Thyroid gland (tissue), 4 donors: Measurements from ENCODE around the gene RUSF1. TPM values are rescaled to one million over a fixed set of nuclear protein-coding genes. Genes with fewer than 3 reads are reported as not detected.

Experiments used
- DNase-seq, 2 donors: peaks; one replicate each; pipeline ENCODE4 v3.0.0-alpha.2; 2019
- H3K27ac ChIP-seq, 3 donors: fragments of 200-600 bp; sonication (generic); 1 replicate in 2 of 3; 2 replicates in 1 of 3; pipeline ENCODE4 v1.5.1; 2016 to 2019; ENCODE audit warnings: mild to moderate bottlenecking in 1 of 3, moderate library complexity in 1 of 3
- H3K27me3 ChIP-seq: fragments of 200-600 bp; sonication (generic); one replicate; pipeline ENCODE4 v1.5.1; 2019
- H3K36me3 ChIP-seq, 2 donors: fragments of 200-600 bp; sonication (generic); one replicate each; pipeline ENCODE4 v1.5.1; 2016 to 2019
- H3K4me1 ChIP-seq, 2 donors: fragments of 200-600 bp; sonication (generic); one replicate each; pipeline ENCODE4 v1.5.1; 2017 to 2019
- H3K4me3 ChIP-seq, 3 donors: fragments of 200-600 bp; sonication (generic); replicated peaks in 1 of 3; 1 replicate in 2 of 3; 2 replicates in 1 of 3; pipeline ENCODE4 v1.5.1; 2016; ENCODE audit warnings: mild to moderate bottlenecking in 1 of 3
- H3K9me3 ChIP-seq: fragments of 200-600 bp; sonication (generic); one replicate; pipeline ENCODE4 v1.5.1; 2017
- POLR2A ChIP-seq, 2 donors: fragments of 450-650 bp; IDR thresholded peaks; one replicate each; pipeline ENCODE4 v1.6.1; 2017; ENCODE audit warnings: antibody characterized with exemption in 2 of 2, mild to moderate bottlenecking in 2 of 2, moderate library complexity in 1 of 2
- WGBS, 2 donors: methylation state at CpG; one replicate each; pipeline ENCODE4 v1.1.5; 2017; 5-methylcytosine and 5-hydroxymethylcytosine counted together
- intact Hi-C: fragments of 100-400 bp; cut with DNase I; formaldehyde crosslinking; loops from one replicate; pipeline ENCODE4 v1.15.1; 2023
- total RNA-seq, 4 donors: library from RNA; depleted of rRNA; stranded (reverse); fragments of >200 nt; gene quantifications; one replicate each; pipeline ENCODE4 v1.2.3, GENCODE V29; 2016
- TF ChIP-seq, protein P1 (sequence below), 6 experiments: fragments of 200-600 bp in 3 of 6; fragments of 450-650 bp in 3 of 6; sonication (generic) in 3 of 6; IDR thresholded peaks; one replicate each; pipeline ENCODE4 v1.5.1; 2016 to 2019; ENCODE audit warnings: antibody characterized with exemption in 6 of 6, mild to moderate bottlenecking in 2 of 6, inconsistent platforms in 1 of 6, moderate library complexity in 1 of 6

The RUSF1 gene
- total RNA-seq, 4 donors from 2014 or later = 77.8 to 136 (median 129) TPM

DNA sequence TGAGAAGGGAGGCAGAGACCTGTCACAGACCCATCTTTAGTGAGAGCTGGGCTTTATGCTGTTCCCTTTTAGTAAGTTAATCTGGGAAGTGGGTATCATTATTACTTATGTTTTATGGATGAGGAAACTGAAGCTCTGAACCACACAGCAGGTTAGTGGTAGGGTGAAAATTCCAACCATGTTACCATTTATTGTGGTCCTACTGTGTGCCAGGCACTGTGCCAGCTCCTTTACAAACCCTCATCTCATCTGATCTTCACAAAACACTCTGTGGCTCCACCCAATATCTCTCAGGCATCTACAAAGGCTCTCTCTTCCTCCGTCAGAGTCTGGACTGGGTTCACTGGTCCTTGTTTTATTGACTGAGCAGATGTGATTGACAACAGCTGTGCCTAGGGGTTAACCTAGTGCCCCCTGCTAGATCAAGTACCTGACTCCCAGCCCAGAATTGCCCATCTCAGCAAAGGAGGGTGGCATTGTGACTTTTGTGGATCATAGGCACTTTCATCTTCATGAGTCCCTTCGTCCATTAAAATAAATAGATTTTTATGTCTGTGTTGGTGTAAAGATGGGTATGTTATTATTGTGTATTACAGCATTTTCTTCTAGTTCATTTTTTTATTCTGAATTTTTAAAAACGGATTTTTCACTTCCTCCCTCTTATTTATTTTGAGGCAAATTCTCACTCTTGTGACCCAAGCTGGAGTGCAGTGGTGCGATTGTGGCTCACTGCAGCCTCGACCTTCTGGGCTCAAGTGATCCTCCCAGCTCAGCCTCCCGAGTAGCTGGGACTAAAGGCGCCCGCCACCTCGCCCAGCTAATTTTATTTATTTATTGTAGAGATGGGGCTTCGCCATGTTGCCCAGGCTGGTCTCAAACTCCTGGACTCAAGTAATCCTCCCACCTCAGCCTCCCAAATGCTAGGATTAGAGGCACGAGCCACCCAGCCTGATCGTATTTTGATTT, 33.1 kb downstream of the RUSF1 start:
- DNase-seq = no peak
- no peak overlapping the region for H3K4me3 ChIP-seq
- TF ChIP-seq POLR2A (IDR thresholded peaks at IDR 0.05) = no peak
- TF ChIP-seq, protein P1, sequence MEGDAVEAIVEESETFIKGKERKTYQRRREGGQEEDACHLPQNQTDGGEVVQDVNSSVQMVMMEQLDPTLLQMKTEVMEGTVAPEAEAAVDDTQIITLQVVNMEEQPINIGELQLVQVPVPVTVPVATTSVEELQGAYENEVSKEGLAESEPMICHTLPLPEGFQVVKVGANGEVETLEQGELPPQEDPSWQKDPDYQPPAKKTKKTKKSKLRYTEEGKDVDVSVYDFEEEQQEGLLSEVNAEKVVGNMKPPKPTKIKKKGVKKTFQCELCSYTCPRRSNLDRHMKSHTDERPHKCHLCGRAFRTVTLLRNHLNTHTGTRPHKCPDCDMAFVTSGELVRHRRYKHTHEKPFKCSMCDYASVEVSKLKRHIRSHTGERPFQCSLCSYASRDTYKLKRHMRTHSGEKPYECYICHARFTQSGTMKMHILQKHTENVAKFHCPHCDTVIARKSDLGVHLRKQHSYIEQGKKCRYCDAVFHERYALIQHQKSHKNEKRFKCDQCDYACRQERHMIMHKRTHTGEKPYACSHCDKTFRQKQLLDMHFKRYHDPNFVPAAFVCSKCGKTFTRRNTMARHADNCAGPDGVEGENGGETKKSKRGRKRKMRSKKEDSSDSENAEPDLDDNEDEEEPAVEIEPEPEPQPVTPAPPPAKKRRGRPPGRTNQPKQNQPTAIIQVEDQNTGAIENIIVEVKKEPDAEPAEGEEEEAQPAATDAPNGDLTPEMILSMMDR (IDR thresholded peaks at IDR 0.05) = no peak
- no peaks in the 10 kb centered on the region for H3K27me3 ChIP-seq
- no peaks in the 10 kb centered on the region for H3K9me3 ChIP-seq
- H3K36me3 ChIP-seq = peaks cover 0 to 2% of the 10 kb centered on the region in 2 donors
- 93 to 94% methylated on average over 12 of the region's 12 CpGs for WGBS, 2 donors
- intact Hi-C loops = no loop called here
- no peak overlapping the region for H3K27ac ChIP-seq
- peaks cover 7 to 35% of the 10 kb centered on the region in 2 donors for H3K4me1 ChIP-seq

DNA sequence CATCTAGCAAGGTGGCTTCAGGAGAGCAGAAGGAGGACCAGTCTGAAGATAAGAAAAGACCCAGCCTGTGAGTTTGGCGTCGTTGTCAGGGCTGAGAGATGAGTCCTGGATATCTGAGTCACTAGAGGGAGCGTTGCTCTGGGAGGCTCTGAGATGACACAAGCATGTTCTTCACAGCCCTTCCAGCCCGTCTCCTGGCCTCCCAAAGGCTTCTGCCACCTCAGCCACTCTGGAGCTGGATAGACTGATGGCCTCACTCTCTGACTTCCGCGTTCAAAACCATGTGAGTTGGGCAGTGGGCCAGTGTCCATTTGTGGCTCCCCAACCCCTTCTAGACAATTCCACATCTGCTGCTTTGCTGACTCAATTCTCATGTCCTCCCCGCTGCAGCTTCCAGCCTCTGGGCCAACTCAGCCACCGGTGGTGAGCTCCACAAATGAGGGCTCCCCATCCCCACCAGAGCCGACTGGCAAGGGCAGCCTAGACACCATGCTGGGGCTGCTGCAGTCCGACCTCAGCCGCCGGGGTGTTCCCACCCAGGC, 33.9 kb downstream of the RUSF1 start:
- no peaks in the 10 kb centered on the region for H3K9me3 ChIP-seq
- WGBS, 2 donors = 88 to 90% methylated on average over 9 to 12 of the region's 12 CpGs
- no peak overlapping the region for H3K4me3 ChIP-seq
- no peaks in the 10 kb centered on the region for H3K27me3 ChIP-seq
- no peak for TF ChIP-seq POLR2A (IDR thresholded peaks at IDR 0.05)
- TF ChIP-seq, protein P1 (IDR thresholded peaks at IDR 0.05) = no peak
- peaks cover 0 to 2% of the 10 kb centered on the region in 2 donors for H3K36me3 ChIP-seq
- H3K27ac ChIP-seq = no peak overlapping the region
- intact Hi-C loops = no loop called here
- H3K4me1 ChIP-seq = peaks cover 7 to 35% of the 10 kb centered on the region in 2 donors
- no peak for DNase-seq

DNA sequence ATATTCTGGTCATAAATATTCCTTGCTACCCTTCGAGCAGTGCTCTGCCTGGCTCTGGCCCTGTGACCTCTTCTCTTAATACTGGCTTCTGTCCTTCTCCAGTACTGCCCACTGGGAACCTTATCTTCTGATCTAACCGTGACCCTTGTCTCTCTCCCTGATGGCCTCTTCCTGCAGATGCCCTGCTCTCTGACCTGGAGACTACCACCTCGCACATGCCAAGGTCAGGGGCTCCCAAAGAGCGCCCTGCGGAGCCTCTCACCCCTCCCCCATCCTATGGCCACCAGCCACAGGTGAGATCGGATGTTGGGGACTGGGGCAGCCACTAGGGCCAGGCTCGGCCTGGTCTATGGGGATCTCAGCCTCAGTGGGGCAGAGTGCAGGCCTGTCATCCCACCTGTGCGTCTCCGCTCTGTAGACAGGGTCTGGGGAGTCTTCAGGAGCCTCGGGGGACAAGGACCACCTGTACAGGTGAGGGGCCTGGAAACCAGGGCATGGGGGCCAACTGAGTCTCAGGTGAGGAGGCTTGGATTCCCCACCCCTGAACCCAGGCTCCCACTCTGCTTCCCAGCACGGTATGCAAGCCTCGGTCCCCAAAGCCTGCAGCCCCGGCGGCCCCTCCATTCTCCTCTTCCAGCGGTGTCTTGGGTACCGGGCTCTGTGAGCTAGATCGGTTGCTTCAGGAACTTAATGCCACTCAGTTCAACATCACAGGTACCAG, 34.8 kb downstream of the RUSF1 start:
- H3K9me3 ChIP-seq = no peaks in the 10 kb centered on the region
- no peak overlapping the region for H3K4me3 ChIP-seq
- peak overlapping the region in 1 of 3 donors; percentile 83 for H3K27ac ChIP-seq
- intact Hi-C loops = no loop called here
- TF ChIP-seq POLR2A (IDR thresholded peaks at IDR 0.05) = no peak
- TF ChIP-seq, protein P1 (IDR thresholded peaks at IDR 0.05) = no peak
- no peaks in the 10 kb centered on the region for H3K27me3 ChIP-seq
- peaks cover 7 to 35% of the 10 kb centered on the region in 2 donors for H3K4me1 ChIP-seq
- no peak for DNase-seq
- WGBS, 2 donors = 83 to 93% methylated on average over 9 to 17 of the region's 17 CpGs
- peaks cover 0 to 2% of the 10 kb centered on the region in 2 donors for H3K36me3 ChIP-seq

DNA sequence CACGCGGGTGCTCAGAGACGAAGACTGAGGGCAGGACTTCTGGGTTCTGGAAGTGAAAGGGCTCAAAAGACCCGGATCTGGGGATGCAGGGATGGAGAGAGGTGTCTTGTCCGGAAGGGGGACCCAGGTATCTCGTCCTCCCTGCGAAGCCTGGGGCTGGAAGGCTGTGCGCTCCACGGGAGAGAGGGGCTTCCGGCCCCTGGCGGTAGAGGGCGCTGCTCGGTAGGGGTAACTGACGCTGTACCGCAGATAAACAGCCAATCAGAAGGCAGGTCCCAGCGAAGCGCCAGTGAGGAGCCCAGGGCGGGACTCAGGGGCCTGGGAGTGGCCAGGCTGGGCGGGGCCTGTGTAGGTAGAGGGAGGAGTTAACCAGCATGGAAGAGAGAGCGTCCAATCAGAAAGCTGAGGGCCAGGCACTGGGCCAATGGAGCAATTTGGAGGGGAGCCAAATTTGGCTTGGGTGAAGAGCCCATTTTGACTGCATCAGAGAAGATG, 35.4 kb downstream of the RUSF1 start:
- peaks cover 7 to 30% of the 10 kb centered on the region in 2 donors for H3K4me1 ChIP-seq
- H3K36me3 ChIP-seq = peaks cover 0 to 2% of the 10 kb centered on the region in 2 donors
- peak overlapping the region in 1 of 3 donors; percentile 58 for H3K4me3 ChIP-seq
- H3K27me3 ChIP-seq = no peaks in the 10 kb centered on the region
- intact Hi-C loops = no loop called here
- WGBS, 2 donors = 28 to 35% methylated on average over 17 to 20 of the region's 20 CpGs
- DNase-seq = peak; percentile 82
- peak overlapping the region; percentile 83 to 87 (median 84) for H3K27ac ChIP-seq
- TF ChIP-seq, protein P1 (IDR thresholded peaks at IDR 0.05) = peak in 5 of 6 experiments; percentile 41 to 67 (median 55)
- no peak for TF ChIP-seq POLR2A (IDR thresholded peaks at IDR 0.05)
- H3K9me3 ChIP-seq = no peaks in the 10 kb centered on the region
